ENCODE measurements around the gene ABLIM2.

Gene ABLIM2

GRCh38 chr4:7990807-7991459 lies 167.7 kb downstream of the ABLIM2 start:
- in situ Hi-C loops (cut with HindIII; ENCODE audit: low sequenced_read_pairs), result no loop called here

GRCh38 chr4:7989654-7990053 lies 169.0 kb downstream of the ABLIM2 start:
- in situ Hi-C loops (cut with HindIII; ENCODE audit: low sequenced_read_pairs), result no loop called here

- in situ Hi-C loops (cut with HindIII; ENCODE audit: low sequenced_read_pairs), result no loop called here
These were observed 170.2 kb downstream of the ABLIM2 start for GRCh38 chr4:7988437-7988836.

GRCh38 chr4:7987148-7987989 lies 171.2 kb downstream of the ABLIM2 start:
- in situ Hi-C loops (cut with HindIII; ENCODE audit: low sequenced_read_pairs), result no loop called here

GRCh38 chr4:7985891-7986441 lies 172.6 kb downstream of the ABLIM2 start:
- in situ Hi-C loops (cut with HindIII; ENCODE audit: low sequenced_read_pairs), result no loop called here

GRCh38 chr4:7985072-7985471 lies 173.5 kb downstream of the ABLIM2 start:
- in situ Hi-C loops (cut with HindIII; ENCODE audit: low sequenced_read_pairs), result no loop called here

GRCh38 chr4:7984286-7984925 lies 174.2 kb downstream of the ABLIM2 start:
- in situ Hi-C loops (cut with HindIII; ENCODE audit: low sequenced_read_pairs), result no loop called here

- in situ Hi-C loops (cut with HindIII; ENCODE audit: low sequenced_read_pairs), result no loop called here
These were observed 175.3 kb downstream of the ABLIM2 start for GRCh38 chr4:7983296-7983695.

- in situ Hi-C loops (cut with HindIII; ENCODE audit: low sequenced_read_pairs), result no loop called here
These were observed 176.7 kb downstream of the ABLIM2 start for GRCh38 chr4:7981738-7982394.

GRCh38 chr4:7980036-7980435 lies 178.6 kb downstream of the ABLIM2 start:
- in situ Hi-C loops (cut with HindIII; ENCODE audit: low sequenced_read_pairs), result no loop called here

GRCh38 chr4:7979652-7979968 lies 179.0 kb downstream of the ABLIM2 start:
- in situ Hi-C loops (cut with HindIII; ENCODE audit: low sequenced_read_pairs), result no loop called here

- in situ Hi-C loops (cut with HindIII; ENCODE audit: low sequenced_read_pairs), result no loop called here
These were observed 179.5 kb downstream of the ABLIM2 start for GRCh38 chr4:7978907-7979651.

- in situ Hi-C loops (cut with HindIII; ENCODE audit: low sequenced_read_pairs), result no loop called here
These were observed 180.1 kb downstream of the ABLIM2 start for GRCh38 chr4:7978489-7978888.

GRCh38 chr4:7976634-7977033 lies 182.0 kb downstream of the ABLIM2 start:
- in situ Hi-C loops (cut with HindIII; ENCODE audit: low sequenced_read_pairs), result no loop called here

GRCh38 chr4:7976025-7976424 lies 182.6 kb downstream of the ABLIM2 start:
- in situ Hi-C loops (cut with HindIII; ENCODE audit: low sequenced_read_pairs), result no loop called here

GRCh38 chr4:7974425-7974824 lies 184.2 kb downstream of the ABLIM2 start:
- in situ Hi-C loops (cut with HindIII; ENCODE audit: low sequenced_read_pairs), result no loop called here

- in situ Hi-C loops (cut with HindIII; ENCODE audit: low sequenced_read_pairs), result no loop called here
These were observed 185.1 kb downstream of the ABLIM2 start for GRCh38 chr4:7973545-7973981.

GRCh38 chr4:7971881-7972500 lies 186.6 kb downstream of the ABLIM2 start:
- in situ Hi-C loops (cut with HindIII; ENCODE audit: low sequenced_read_pairs), result no loop called here

- in situ Hi-C loops (cut with HindIII; ENCODE audit: low sequenced_read_pairs), result no loop called here
These were observed 187.4 kb downstream of the ABLIM2 start for GRCh38 chr4:7971159-7971631.
